ENCODE data around the gene IBTK.
"Not testable (repeated sequence)": the region's sequence is repeated elsewhere in the genome, so short reads cannot be mapped to it uniquely, and the experiment has no call there.

IBTK gene

DNA sequence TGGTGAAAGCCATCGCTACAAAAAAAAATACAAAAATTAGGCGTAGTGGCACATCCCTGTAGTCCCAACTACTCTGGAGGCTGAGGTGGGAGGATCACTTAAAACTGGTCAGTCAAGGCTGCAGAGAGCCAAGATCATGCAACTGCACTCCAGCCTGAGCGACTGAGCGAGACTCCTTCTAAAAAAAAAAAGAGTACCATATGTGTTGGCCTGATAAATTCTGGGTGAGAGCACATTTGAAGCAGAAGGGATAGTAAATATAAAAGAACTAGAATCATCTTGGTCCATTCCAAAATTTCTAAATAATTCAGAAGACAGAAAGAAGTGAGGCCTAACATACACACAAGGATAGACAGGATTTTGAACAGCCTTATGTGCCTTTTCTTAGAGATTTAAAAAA, 2.2 kb downstream of the IBTK start:
- DNase-seq = no peak

DNA sequence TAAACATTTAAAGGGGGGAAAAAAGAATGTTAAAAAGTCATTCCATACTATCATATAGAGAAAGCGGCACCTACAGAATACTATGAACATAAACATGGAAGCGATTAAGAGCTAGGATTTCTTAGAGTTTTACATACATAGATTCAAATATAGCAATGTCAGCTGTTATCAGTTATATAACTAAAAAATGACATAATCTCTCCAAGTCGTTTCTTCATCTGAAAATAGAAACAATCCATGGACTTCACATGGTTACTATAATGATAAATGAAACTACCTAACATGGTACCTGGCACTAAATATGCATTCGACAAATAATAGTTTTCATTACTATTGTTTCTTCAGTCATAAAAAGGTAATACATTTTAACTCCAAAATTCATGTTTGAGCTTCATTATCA, 3.7 kb downstream of the IBTK start:
- no peak for DNase-seq

DNA sequence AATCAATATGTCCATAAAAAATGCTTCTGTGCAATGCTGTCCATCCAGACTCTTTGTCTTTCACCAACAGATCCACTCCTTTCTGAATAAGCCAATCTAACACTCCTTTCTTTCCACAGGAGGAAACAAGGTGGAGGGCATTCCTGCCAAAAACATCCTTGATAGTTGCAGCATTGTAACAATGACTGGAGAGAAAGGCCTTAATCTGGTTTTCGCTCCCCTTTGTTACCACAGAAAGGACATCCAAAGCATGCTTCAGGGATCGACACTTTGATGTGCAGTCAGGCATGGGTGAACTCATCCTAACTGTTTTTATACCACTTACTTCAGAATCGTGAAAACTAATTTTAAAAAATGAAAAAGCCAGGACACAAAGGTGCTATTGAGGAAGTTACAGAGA, 7.4 kb downstream of the IBTK start:
- no peak for DNase-seq

DNA sequence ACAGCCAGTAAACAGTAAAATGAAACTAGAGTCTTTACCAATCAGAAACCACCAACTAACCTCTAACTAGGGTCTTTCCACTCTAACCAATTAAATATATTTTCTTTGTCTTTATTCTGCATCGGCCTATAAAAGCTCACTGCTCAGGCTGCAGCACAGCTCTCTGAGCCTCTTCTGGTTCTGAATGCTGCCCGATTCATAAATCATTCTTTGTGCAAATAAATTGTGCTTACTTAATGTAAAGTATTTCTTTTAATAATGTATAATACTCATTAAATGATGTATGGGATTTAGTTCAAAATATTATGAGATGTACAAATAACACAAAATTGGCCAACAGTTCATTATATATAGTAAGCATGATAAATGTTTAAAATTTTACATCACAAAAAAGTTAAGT, 7.9 kb downstream of the IBTK start:
- no peak for DNase-seq

DNA sequence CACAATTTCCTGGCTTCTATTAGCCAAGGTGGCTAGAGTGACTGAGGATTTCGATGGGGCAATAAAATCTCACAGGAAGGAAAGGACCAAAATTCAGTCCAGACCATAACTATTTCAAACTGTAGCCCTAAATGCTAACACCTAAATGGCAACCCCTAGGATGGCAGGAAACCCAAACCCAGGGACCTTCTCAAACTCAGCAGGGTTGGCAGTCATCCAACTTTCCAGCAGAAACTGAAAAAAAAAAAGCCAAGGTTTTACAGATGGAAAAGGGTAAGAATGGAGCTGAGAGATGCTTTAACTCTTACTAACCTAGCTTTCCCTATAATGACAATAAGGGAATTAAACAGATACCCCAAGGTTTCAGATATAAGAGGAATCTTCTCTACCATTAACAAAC, 10.5 kb downstream of the IBTK start:
- no peak for DNase-seq

DNA sequence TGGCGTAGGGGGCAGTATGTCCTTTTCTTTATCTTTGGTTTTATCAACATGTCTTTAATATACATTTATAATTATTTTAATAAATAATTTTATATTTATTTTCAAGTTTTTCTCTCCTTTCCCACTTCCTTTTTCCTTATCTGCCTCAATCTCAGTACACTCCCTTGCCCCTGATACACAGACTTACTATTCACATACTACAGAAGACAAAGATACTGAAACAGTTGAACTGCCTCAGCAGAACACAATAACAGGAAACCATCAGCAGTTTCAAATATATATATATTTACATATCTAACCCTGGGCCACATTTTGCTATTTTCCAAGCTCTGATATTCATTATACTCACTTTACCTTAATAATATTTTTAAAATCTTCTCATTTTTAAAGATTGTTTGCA, 19.8 kb downstream of the IBTK start:
- no peak for DNase-seq

DNA sequence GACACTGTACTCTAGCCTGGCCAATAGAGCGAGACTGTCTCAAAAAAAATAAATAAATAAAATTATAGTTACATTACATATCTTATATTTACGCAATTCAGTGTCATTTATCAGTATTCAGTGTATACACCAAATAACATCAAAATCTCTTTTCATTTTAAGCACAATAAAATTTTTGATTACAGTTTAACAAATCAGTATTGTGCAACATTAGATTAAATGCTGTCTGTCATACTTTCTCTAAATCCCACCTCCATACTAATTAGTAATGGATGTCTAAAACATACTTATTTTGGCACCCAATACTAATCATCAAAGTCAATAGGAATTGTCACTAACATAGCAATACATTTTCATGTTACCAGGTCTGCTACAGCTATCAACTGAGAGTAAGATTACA, 27.4 kb downstream of the IBTK start:
- no peak for DNase-seq

DNA sequence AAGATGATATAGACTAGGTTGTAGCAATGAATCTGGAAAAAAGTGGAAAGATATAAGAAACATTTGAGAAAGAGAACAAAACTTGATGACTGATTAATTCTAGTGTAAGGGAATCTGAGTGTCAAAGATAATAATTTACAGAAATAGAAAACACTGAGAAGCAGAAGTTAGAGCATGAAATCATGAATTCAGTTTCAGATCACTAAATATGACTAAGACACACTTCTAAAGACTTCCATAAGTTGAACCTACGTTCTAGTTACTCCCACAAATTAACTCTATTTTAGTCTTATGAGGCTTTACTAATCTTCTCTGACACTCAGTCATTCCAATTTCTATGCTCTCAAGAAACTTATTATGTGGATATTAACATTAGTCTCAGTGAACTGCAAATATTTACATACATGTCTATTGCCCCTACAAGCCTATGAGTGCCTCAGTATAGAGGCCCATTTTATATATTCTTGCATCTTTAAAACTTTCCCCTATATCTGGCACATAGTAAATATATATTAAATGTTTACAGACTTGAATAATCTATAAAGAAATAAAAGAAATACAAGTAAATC, 30.4 kb downstream of the IBTK start:
- no peak for DNase-seq

DNA sequence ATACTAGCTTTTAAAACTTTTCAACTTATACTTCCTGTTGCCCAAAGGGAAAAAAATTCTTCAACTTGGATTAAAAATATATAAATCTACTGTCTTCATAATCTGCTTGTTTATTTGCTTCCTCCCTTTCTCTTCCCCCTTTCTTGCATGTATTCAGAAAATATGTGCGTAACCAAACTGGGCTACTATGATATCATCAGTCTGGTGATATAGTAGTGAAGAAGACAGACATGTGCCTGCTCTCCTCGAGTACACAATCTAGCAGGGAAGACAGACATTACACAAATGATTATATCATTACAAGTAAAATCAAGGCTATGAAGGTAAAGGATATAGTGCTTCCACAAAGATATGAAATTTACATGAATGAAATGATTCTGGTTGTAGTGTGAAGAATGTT, 31.0 kb downstream of the IBTK start:
- no peak for DNase-seq

DNA sequence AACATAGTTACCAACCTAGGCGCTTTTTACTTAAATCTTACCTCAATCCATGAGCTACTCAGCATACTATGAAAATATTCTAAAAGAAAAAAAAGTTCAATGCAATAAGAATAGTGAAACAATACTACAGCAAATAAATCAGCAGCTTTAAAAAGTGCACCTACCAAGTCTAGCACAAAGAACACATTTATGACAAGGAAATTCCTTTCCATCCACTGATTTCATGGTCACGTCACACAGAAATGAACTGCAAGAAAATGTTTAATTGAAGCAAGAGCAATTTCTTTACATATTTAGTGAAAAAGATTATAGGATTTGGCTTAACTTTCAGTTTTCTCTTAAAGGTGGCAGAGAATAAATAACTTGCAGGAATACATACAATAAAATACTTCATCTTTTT, 36.2 kb downstream of the IBTK start:
- DNase-seq = no peak

DNA sequence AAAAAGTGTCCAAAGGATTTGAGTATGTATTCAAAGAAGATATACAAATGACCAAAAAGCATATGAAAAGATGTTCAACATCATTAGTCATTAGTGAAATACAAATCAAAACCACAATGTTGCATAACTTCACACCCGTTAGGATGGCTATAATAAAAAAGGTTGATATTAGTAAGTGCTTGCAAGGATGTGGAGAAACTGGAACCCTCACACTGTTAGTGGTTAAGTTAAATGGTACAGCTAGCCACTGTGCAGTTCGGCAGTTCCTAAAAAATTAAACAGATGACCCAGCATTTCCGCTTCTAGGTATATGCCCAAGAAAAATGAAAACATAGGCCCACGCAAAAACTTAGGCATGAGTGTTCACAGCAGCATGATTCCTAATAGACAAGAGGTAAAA, 38.6 kb downstream of the IBTK start:
- DNase-seq = no peak

DNA sequence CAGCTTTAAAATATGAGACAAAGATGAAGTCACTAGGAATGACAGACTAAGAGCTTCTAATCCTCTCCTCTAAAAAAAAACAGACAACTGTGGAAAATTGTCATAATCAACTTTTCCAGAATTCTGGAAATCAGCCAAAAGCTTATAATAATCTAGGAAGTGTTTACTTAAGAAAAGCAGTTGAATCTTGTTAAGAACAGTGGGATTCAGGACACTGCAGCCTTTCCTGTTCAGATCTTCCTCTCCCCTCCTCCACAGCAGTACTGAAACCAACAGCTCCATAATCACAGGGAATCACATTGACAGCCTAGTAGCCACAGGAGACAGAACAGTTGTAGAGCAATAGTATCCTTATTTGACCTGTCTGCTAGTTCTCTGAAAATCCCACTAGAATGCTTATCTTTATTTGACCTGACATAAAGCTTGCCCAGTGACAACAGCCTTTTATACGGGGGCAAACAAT, 41.6 kb downstream of the IBTK start:
- peak; percentile 33 for DNase-seq

DNA sequence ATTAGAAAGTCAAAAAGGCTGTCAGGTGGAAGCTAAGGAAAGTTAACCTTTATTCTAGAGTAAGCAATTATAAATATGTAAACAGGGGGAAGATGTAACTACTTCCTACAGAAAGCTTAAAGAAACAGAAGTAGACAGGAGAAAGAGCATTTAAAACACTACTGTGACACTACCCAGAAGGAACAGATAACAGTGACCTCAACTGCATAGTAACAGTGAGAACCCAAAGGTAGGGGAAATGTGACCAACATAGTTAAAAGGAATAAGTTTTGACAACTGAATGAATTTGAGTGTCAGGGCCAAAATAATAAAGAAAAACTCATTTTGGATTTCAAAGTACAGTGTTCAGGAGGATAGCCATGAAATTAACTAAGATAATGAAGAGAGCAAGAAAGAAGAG, 43.5 kb downstream of the IBTK start:
- DNase-seq = no peak

DNA sequence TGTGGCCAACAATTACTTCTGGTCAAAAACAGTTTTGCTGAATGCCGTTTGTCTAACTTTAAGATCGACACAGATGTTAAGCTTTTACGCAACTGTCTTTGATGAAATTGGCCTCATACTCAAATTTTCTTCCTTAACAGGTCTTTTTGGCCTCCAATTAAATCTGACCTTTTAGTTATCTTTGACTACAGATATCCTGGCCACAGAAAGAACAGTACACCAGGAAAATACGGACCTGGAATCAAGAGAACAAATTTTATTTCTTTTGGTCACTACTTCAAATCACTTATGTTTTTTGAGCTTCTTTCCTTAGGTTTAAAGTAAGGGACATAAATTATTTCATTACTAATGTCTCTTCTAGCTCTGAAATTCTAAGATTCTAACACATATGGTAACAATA, 49.8 kb downstream of the IBTK start:
- DNase-seq = no peak

DNA sequence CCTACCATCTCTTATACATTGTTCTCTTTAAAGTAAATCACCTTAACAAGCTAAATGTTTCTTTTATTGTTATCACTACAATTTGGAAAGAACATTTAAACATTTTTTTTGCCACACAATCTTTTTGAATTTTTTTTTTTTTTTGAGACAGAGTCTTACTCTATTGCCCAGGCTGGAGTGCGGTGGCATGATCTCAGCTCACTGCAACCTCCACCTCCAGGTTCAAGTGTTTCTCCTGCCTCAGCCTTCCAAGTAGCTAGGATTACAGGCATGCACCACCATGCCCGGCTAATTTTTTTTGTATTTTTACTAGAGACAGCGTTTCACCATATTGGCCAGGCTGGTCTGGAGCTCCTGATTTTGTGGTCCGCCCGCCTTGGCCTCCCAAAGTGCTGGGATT, 50.3 kb downstream of the IBTK start:
- DNase-seq = not testable (repeated sequence)

DNA sequence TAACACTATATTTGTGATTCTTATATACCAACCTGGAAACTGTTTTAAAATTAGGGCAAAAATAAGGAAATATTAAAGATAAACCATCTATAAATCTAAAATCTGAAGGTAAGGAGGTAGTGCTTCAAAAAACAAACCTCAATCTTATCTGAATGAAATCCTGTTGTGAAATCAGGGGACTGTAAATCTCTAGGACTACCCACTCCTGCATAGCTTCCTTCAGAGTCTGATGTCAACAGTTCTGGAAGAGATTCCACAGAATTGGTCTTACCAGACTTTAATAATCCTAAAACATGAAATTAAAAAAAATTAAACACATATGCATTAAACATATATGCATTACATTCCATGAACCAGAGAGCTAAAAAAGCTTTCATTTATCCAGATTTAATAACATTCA, 51.4 kb downstream of the IBTK start:
- DNase-seq = no peak

DNA sequence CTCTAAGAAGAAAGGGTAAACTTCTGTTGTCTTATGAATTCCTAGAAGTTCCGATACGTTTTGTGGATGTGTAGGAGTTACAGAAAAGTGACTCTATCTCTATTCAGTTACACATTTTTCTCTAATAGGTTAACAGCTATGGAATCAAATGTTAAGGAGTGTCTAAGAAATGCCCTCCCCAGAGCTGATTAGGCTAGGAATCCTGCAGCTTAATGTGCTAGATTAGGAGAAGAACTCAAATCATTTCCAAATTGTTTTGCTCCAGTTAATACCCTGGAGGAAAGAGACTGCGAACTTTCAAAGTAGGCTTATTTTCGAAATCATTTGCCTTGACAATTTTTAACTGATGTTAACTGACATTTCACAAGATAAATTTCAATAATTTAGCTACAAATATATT, 51.9 kb downstream of the IBTK start:
- no peak for DNase-seq

DNA sequence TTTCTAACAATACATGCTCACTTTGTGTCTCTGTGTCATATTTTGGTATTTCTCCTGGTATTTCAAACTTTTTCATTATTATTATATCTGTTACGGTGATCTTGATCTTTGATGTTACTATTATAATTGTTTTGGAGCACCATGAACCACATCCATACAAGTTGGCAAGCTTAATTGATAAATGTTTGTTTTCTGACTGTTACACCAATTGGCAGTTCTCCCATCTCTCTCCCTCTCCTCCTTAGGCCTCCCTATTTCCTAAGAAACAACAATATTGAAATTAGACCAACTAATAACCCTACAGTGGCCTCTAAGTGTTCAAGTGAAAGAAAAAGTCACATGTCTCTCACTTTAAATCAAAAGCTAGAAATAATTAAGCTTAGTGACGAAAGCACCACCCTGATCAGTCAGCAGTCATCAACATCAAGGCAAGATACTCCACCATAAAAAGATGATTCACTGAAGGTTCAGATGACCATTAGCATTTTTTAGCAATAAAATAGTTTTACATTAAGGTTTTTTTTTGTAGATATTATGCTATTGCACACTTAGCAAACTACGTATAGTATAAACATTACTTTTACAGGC, 61.5 kb downstream of the IBTK start:
- DNase-seq = no peak

DNA sequence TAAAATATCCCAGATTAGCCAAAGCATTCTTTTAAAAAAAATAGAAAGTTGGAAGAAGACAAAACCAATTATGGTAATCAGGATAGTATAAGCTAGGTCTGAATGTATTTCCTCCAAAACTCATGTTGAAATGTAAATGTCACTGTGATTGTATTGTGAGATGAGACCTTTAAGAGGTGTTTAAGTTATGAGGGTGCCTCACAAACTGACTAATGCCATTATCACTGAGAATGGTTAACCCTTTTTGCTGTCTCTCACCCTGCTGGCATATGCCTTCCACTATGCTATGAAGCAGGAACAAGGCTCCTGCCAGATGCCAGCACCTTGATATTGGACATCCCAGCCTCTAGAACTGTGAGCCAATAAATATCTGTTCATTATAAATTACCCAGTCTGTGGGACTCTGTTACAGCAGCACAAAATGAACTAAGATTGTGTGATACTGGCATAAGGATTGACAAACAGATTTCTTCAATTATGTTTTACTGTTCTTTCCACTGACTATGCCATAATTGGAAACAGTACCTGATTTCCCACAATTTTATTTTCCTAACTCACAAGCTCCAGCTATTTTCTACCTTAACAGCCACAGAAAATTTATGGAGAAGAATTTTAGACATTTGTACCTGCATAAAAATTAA, 63.8 kb downstream of the IBTK start:
- no peak for DNase-seq

DNA sequence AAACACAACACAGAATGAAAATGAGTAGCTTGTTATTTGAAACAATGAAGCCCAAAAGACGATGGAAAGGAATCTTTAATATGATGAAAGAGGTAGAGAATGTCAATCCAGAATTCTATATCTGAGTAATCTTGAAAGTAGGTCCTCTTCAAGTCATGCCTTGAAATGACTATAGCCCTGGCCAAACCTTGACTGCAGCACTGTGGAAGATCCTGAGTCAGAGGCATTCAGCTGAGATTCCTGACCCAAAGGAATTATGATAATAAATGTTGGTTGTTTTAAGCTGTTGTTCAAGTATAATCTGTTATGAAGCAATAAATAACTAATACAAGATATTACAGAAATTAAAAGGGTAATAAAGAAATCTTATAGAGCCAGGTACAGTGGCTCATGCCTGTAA, 64.8 kb downstream of the IBTK start:
- DNase-seq = no peak

DNA sequence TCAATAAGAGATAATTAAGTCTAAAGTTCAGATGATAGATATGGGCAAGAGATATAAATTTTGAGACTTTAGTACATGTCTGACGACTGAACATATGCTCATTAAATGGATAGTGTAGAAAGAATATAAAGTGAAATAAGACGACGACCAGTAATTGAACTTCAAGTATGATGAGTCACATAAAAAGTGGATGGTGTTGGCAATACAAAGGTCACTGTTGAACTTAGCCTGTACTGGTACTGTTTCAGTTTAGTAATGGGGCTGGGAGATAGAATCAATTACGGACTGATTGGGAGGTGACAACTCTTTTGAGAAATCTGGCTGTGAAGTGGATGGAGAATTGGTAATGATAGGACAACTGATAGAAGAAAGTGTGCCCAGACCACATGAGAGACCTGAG, 68.1 kb downstream of the IBTK start:
- DNase-seq = no peak

DNA sequence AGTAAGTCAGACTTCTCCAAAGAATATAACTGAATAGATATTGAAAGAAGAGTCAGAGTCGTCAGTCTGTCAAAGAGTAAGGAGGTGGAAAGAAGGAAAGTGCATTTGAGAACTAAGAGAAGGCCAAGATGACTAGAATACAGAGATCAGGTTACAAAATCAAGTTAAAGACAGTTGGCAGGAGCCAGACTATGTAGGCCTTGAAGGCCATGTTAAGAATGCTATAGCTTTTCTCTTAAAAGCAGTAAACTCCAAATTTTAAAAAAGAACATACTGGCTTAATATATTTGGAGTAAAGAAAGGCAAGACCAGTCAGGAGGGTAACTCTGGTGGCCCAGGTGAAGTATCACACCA, 68.8 kb downstream of the IBTK start:
- DNase-seq = no peak

DNA sequence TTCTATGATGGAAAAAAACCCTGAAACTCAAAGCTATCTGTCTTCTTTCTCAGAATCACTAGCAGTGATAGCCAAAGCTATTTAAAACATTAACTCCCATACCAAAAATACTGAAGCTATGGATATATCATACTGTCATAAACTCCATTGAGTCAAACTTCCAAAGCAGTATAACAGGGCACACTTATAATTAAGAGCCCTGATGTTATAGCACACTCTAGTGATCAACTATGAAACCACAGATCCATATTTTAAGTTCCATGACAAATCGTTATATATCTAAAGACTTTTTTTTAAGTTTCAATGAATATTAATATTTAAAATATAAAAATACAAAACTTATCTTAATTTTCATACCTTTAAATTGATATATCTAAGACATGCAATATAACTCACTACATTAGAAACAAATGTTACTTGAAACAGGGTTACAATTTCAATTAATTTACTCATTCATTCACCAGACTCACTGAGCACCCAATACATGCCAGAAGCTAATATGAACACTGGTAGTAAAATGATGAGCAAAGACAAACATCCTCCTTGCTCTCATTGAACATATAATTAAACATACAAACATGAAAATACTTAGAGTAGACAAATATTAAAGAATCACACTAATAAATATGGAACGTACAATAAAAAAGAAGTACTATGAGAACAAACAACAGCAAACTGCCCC, 69.3 kb downstream of the IBTK start:
- DNase-seq = no peak

DNA sequence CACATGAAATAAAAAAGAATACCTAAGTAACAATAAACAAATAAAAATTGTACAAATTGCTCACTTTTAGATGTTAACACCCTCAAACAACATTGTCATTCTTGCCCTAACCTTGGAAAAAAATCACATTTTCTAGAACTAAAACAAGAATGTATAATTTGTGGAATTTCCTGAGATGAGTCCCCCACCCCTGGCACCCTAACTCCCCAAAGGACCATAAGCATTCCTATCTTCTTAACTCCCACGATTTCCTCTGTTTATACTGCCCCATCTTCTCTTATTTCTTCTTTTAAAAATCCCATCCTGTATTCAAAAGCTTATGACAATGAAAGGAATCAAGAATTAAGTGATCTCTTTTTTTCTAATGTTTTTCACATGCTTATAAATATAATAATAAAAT, 70.9 kb downstream of the IBTK start:
- DNase-seq = no peak

DNA sequence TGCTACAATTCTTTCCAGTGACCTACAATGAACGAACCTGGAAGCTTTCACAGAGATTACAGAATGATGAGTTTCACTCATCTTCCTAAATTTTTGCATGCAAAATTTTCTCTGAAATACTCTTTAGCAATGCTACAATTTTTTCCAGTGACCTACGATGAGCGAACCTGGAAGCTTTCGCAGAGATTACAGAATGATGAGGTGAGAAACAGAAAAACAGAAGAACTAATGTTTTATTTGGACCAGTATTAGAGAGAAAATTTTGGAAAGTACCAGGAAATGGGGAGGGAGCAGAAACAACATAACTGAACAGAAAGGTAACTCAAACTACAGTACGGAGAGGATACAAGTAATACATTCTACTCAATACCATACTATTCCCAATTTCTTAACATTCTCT, 75.0 kb downstream of the IBTK start:
- no peak for DNase-seq
